GM19025 (cell line): ENCODE measurements around the gene ANKLE2.

Experiments
- ATAC-seq: cut with Tn5 transposase; IDR thresholded peaks from one replicate; pipeline ENCODE4 v1.9.1; 2021; ENCODE audit warnings: mild to moderate bottlenecking, low read depth, moderate library complexity; ENCODE audit not compliant: unreplicated experiment

Gene ANKLE2

GRCh38 chr12:132747896-132748295 is 13.7 kb downstream of the ANKLE2 start:
- no peak for ATAC-seq

- no peak for ATAC-seq
Measured at GRCh38 chr12:132747395-132747794, 14.2 kb downstream of the ANKLE2 start.

DNA sequence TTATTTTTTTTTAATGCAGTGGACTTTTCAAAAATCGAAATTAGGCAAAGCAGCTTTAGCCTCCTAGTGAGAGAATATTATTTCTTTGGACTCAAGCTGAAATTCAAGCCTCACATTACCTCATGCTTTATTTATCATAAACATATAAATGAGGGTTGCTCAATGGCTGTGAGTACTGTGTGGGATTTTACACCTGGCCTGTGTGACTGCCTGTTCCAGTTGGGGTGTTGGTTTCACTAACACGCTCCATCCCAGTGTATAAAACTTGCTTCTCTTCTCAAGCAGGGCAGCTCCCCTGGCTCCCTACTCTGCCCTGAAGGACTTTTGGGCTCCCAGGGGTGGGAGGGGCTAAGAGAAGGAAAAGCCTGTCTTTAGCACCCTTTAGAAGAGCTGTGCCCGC is 15.0 kb downstream of the ANKLE2 start:
- ATAC-seq, result no peak

- ATAC-seq, result no peak
Measured at GRCh38 chr12:132743831-132744230, 17.8 kb downstream of the ANKLE2 start.

DNA sequence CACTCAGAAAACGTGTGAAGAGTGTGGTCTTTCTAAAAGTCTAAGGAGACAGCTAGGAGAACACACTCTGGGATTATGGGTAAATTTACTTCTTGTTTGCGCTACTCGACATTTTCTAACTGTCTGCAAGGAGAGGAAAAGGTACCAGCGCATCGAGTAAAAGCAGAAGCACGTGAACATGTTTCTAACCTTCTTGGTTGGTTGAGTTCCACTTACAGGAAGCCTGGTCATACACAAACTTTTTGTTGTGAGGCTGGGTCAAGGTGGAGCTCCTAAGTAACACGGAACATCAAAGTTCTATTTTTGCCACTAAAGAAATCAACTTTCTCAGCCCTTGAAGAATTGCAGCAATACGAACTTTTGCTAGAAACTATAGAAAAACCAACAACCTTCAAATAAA is 20.0 kb downstream of the ANKLE2 start:
- no peak for ATAC-seq

GRCh38 chr12:132740652-132741051 is 21.0 kb downstream of the ANKLE2 start:
- ATAC-seq, result no peak

- ATAC-seq, result no peak
Measured at GRCh38 chr12:132740313-132740646, 21.4 kb downstream of the ANKLE2 start.

GRCh38 chr12:132739600-132740312 is 21.9 kb downstream of the ANKLE2 start:
- ATAC-seq, result no peak

DNA sequence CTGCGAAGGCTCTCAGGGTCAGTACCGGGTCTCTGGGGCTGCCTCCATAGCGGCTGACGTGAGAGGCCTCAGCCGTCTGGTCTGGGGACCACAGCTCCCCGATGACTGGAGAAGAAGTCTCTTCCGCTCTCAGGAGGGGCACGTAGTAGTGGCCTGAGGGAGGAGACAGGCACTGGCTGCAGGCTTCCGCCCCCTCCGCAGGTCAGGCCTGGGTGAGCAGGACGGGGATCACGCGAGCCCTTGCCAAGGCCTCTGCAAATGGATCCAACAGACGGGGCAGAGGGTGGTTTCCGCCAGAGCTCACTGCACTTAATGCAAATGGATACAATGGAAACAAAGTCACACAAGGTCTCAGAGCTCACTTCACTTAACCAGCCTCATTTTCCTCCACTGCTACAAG is 24.7 kb downstream of the ANKLE2 start:
- no peak for ATAC-seq

GRCh38 chr12:132736378-132736777 is 25.3 kb downstream of the ANKLE2 start:
- no peak for ATAC-seq

DNA sequence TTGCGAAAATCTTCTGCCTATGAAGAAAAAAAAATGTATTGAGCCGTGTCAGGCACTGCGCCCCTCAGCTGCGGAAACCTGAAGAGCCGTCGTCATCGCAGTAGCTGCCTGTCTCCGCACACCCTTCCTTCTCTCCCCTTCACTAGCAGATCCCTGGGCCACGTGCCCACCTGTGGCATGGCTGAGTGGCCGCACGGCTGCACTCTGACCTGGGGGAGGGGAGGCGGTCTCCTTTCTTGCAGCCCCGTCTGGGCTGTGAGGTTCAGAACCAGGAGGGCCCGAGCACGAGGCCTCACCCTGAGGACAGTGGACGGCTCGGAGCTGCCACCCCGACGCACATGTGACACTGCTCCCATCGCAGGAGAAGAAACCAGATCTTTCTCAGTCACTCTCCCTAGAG is 26.1 kb downstream of the ANKLE2 start:
- no peak for ATAC-seq

- no peak for ATAC-seq
Measured at GRCh38 chr12:132734206-132734605, 27.4 kb downstream of the ANKLE2 start.

- no peak for ATAC-seq
Measured at GRCh38 chr12:132731574-132731973, 30.1 kb downstream of the ANKLE2 start.

- ATAC-seq, result no peak
Measured at GRCh38 chr12:132730353-132730752, 31.3 kb downstream of the ANKLE2 start.

DNA sequence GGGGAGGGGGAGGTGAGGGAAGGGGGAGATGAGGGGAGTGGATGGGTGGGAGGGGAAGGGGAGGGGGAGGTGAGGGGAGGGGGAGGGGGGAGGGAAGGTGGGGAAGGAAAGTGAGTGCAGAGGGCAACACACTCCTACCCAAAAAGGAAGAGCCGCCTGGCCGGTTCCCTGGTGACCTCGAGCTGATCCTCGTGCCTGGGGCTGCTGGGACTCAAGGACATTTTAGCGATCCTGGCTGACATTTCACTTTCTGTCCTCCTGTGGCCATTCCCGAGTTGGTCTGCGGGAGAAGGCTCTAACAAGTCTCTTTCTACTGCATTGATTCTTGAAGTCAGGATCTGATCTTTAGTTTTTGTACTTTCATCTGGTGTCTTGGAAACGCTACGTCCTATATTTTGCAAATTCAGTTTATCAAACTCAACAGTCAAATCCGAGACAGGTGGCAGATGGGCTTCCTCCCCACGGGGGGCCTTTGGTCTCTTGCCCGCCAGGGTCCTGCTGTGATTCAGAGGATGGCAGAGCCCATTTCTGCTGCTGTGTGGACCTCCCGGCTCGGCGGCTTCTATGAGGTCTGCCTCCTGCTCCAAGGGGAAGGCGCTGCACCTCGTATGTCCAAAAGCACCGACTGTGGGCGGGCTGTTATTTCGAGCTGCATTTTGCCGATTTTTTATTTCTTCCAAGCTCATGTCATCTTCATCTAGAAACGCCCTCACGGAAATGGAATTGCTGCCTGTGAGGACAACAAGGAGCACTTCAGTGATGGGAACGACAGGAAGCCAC is 31.9 kb downstream of the ANKLE2 start:
- no peak for ATAC-seq

DNA sequence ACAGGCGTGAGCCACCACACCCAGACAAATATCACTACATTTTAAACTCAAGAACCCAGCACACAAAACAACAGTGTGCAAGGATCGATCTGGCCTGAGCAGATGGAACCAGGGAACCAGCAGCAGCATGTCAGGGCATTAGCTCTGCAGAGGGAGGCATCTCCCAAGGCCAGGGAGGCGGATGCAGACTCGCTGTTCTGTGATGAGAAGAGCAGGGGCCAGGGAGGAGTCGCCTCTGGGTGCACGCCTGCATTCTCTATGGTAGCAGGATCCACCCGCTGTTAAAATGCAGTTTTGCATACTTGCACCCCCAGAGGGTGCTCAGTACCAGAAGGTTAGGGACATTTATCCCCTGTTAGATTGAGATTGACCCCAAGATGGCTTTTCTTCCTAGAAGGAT is 33.1 kb downstream of the ANKLE2 start:
- no peak for ATAC-seq

GRCh38 chr12:132727091-132727794 is 34.4 kb downstream of the ANKLE2 start:
- no peak for ATAC-seq

DNA sequence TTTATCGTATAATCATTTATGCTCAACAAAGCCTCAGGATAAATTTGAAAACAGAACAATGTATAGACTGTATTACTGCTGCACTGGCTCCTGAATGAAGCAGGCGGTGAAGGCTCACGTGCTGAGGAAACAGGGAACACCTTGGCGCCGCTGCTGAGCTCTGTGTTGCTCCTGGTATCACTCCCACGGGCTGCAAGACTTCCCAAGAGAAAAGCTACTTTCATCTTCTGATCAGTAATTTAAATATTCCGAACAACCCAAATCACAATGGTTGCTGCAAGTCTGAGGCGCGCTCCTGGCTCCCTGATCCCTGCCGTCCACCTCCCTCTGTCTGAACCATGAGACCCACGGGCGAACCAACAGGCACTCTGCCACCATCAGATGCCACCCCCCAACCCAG is 35.2 kb downstream of the ANKLE2 start:
- no peak for ATAC-seq

GRCh38 chr12:132724506-132725241 is 37.0 kb downstream of the ANKLE2 start:
- ATAC-seq, result no peak

- ATAC-seq, result no peak
Measured at GRCh38 chr12:132723764-132724140, 37.9 kb downstream of the ANKLE2 start.
